ENCODE data around the gene OSMR. TPM values are rescaled to one million over a fixed set of nuclear protein-coding genes. Genes with fewer than 3 reads are reported as not detected.
A peak's percentile ranks its signal among the peaks of the same experiment; 100 is the strongest.

Gene OSMR
- total RNA-seq, 1 donor from 2014 or later: 25.5 TPM

DNA sequence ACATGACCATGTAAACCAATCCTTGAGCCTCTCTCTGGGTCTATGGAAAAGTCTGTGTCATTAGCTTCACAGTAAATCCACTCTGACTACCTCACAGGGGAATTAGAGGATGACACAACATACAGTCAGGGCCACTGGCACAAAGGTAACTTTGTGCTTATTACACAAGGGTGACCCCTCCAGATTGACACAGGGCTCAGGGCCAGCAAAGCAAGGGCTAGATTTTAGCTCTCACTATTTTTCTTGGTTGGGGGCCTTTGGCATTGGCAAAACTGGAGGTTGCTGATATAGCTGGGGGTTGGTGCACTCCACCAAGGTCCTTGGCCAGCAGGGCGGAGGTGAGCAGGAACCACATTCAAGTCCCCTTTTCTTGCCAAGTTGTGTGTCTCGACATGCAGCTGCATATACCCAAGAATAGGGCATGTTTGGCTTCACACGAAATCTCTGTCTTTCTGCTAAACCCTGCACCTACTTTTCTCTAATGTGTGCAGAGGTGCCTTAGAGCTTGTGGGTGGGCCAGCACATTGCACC, 15.2 kb upstream of the OSMR start:
- peak; percentile 56 for DNase-seq (ENCODE audit: low read depth)
- no peak overlapping the region for H3K4me3 ChIP-seq (ENCODE audit: low read depth, low read length)

DNA sequence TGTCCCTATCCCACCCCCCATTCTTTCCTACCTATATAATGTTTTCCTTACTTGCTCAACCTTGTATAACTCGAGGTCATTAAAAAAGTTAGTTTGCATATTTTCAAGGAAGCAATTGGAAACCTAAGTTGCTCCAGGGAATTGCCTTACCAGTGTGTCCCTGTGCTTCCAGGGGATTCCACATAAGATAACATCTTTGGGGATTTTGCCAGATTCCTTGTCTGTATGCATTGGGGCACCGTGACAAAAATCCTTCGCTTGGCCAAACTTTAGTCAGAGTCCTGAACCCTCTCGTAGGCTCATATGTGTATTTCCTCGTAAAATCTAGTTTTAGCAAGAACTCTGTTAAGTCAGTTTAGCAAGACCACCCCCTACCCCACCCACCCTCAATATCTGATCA, 14.7 kb upstream of the OSMR start:
- no peak overlapping the region for H3K4me3 ChIP-seq (ENCODE audit: low read depth, low read length)
- TF ChIP-seq, protein P1, sequence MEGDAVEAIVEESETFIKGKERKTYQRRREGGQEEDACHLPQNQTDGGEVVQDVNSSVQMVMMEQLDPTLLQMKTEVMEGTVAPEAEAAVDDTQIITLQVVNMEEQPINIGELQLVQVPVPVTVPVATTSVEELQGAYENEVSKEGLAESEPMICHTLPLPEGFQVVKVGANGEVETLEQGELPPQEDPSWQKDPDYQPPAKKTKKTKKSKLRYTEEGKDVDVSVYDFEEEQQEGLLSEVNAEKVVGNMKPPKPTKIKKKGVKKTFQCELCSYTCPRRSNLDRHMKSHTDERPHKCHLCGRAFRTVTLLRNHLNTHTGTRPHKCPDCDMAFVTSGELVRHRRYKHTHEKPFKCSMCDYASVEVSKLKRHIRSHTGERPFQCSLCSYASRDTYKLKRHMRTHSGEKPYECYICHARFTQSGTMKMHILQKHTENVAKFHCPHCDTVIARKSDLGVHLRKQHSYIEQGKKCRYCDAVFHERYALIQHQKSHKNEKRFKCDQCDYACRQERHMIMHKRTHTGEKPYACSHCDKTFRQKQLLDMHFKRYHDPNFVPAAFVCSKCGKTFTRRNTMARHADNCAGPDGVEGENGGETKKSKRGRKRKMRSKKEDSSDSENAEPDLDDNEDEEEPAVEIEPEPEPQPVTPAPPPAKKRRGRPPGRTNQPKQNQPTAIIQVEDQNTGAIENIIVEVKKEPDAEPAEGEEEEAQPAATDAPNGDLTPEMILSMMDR (conservative IDR thresholded peaks at IDR 0.05; ENCODE audit: low read depth, low read length): no peak
- no peak for DNase-seq (ENCODE audit: low read depth)

More for the DNA sequence above, 15.2 kb upstream of the OSMR start:
- TF ChIP-seq, protein P1 (conservative IDR thresholded peaks at IDR 0.05; ENCODE audit: low read depth, low read length): no peak

DNA sequence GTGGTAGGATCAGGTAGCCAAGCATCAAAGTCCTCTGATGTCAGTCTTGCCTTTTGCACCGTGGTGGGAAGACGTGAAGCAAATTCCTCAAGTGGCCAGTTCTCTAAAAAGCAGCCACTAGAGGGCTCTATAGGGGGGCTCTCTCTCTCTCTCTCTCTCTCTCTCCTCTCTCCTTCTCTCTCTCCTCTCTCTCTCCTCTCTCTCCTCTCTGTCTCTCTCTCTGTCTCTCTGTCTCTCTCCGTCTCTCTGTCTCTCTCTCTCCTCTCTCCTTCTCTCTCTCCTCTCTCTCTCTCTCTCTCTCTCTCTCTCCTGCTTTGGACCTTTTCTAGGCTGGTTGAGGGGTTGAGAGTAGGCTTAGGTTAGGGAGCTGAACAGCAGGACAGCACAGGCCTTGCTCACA, 13.9 kb upstream of the OSMR start:
- no peak overlapping the region for H3K4me3 ChIP-seq (ENCODE audit: low read depth, low read length)
- TF ChIP-seq, protein P1 (conservative IDR thresholded peaks at IDR 0.05; ENCODE audit: low read depth, low read length): peak; percentile 72
- DNase-seq (ENCODE audit: low read depth): peak; percentile 41

DNA sequence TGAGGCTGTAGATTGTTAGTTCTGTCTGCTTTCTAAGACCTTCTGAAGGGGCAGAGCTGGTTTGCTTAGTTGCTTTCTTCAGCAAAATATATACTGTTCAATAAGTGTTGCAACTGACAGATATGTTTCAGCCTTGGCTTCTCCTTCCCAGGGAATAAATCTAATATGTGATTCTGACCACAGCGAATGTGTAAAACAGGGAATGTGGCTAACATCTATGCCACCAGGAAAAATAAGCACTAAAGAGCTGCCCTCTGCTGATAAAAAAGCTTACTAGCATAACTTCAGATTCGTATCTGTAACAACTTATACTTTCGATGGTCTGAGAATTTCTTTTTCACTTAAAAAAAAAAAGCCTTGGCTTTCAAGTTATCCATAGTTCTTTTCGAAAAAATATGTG, 13.0 kb upstream of the OSMR start:
- TF ChIP-seq, protein P1 (conservative IDR thresholded peaks at IDR 0.05; ENCODE audit: low read depth, low read length): no peak
- DNase-seq (ENCODE audit: low read depth): no peak
- no peak overlapping the region for H3K4me3 ChIP-seq (ENCODE audit: low read depth, low read length)

DNA sequence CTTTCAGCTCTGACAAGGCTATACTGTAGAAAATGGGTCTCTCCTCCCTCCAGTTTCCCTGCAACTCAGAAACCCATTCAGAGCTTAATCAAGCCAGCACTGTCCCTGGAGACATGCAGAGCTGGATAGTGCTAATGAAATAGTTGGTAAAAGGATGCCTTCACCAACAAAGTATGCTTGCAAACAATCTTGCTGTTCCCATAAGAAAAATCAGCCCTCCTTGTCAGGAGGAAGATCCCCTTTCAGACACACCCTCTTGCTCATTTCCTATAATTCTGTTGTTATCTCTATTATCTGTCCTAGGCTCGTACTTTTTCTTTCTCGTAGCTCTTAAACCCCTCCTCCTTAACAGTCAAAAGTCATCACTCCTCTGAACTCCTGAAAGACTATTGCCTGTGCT, 9.9 kb upstream of the OSMR start:
- TF ChIP-seq, protein P1 (conservative IDR thresholded peaks at IDR 0.05; ENCODE audit: low read depth, low read length): no peak
- H3K4me3 ChIP-seq (ENCODE audit: low read depth, low read length): no peak overlapping the region
- DNase-seq (ENCODE audit: low read depth): no peak

DNA sequence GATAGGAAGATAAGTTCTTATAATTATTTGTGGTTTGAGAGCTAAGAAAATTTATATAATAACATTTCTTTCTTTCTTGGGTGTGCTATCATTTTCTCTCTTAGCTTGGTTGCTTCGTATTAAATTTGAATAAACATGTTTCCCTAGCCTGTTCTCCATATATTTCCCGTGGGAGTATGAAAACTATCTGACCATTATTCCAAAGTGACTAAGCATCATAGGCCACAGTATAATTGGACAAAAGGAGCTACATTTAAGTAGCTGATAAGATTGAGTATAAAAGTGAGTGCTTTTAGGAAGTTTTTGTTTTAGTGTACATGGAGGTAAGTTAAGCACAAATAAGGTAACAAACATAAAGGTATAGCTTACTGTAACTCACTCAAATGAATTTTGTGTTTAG, 8.4 kb upstream of the OSMR start:
- TF ChIP-seq, protein P1 (conservative IDR thresholded peaks at IDR 0.05; ENCODE audit: low read depth, low read length): no peak
- no peak overlapping the region for H3K4me3 ChIP-seq (ENCODE audit: low read depth, low read length)
- no peak for DNase-seq (ENCODE audit: low read depth)

DNA sequence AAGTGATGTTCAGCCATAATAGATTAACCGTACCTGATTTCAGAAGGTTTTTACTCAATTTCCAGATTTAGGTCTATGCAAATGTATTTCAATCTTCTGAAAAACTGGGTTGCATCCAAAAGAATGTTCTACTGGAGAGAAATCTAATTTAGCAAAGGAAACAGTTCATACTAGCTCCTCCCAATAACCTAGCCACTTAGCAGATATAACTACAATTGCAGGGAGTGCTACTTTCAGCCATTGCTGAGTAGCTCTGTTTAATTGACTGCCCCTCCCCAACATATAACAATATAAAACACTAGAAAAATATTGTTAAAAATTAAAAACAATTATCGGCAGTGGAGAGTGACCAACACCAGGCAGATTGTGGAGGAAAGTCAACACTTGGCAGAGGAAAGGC, 7.9 kb upstream of the OSMR start:
- no peak for DNase-seq (ENCODE audit: low read depth)
- no peak overlapping the region for H3K4me3 ChIP-seq (ENCODE audit: low read depth, low read length)
- TF ChIP-seq, protein P1 (conservative IDR thresholded peaks at IDR 0.05; ENCODE audit: low read depth, low read length): no peak
